Measurements from ENCODE around the gene OR2M7. TPM values are rescaled to one million over a fixed set of nuclear protein-coding genes. Genes with fewer than 3 reads are reported as not detected.
"Not testable (repeated sequence)": the region's sequence is repeated elsewhere in the genome, so short reads cannot be mapped to it uniquely, and the experiment has no call there.

Gene OR2M7, protein sequence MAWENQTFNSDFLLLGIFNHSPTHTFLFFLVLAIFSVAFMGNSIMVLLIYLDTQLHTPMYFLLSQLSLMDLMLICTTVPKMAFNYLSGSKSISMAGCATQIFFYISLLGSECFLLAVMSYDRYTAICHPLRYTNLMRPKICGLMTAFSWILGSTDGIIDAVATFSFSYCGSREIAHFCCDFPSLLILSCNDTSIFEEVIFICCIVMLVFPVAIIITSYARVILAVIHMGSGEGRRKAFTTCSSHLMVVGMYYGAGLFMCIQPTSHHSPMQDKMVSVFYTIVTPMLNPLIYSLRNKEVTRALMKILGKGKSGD
- not detected in 2 replicates for total RNA-seq (2014; rRNA removed; shearing (Covaris generic))
- polyA plus RNA-seq (2014; cell fraction: nucleus; rRNA removed), result not detected in 2 replicates

- no peak for DNase-seq (ENCODE audit: extremely low read depth, low read depth)
These were observed at the start of gene OR2M7 for GRCh38 chr1:248324468-248324867. Gene OR2M7, minus strand, starts transcription at chr1:248324568. Its CDS starts 0 bp downstream, at chr1:248324568.

DNA sequence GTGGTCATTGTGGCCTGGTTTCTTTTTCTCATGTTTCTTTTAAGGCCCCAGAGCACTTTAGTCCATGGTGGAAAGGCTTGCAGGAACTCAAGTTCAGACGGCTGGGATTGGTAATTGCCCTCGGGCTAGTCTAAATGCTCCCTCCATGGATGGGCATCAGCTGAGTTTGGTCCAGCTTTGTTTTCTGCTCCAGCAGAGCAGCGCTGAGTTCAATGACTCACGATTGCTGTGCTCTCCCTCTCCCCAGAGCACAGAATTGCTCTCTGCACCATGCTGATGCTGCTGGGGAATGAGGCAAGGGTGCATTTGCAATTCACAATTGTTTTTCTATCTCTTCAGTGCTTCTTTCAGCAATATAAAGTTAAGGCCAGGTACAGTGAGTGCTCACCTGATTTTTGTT is 49.4 kb upstream of the OR2M7 start:
- no peak for DNase-seq (ENCODE audit: extremely low read depth, low read depth)

- DNase-seq (ENCODE audit: extremely low read depth, low read depth), result no peak
These were observed 48.0 kb upstream of the OR2M7 start for GRCh38 chr1:248372394-248372793.

GRCh38 chr1:248366609-248367008 is 42.2 kb upstream of the OR2M7 start:
- DNase-seq (ENCODE audit: extremely low read depth, low read depth), result no peak

- no peak for DNase-seq (ENCODE audit: extremely low read depth, low read depth)
These were observed 36.9 kb upstream of the OR2M7 start, which contains the start of gene OR2T4 for GRCh38 chr1:248361121-248361715. Gene OR2T4, plus strand, starts transcription at chr1:248361665. Its CDS starts 0 bp downstream, at chr1:248361665.

DNA sequence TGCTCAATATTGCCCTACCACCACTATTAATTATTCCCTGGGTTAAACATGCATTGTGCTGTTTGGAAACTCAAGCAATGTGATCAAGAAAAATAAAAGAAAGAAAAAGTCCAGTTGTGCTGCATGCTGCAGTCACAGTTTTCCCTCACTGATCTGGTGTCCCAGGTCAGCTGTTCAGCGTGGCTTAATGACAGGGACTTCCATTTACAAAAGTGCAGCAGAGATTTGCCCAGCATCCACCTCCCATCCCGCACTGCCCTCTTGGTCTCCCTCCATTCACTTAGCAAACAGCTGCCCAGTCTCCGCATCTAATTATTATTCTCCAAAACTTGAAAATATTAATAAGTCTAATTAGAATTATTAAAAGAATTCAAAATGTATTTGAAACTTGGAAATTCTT is 35.0 kb upstream of the OR2M7 start:
- DNase-seq (ENCODE audit: extremely low read depth, low read depth), result no peak

GRCh38 chr1:248348475-248348874 is 24.1 kb upstream of the OR2M7 start, which contains the start of gene OR14C36:
Gene OR14C36, plus strand, starts transcription at chr1:248348775. Its CDS starts 0 bp downstream, at chr1:248348775.
- DNase-seq (ENCODE audit: extremely low read depth, low read depth), result no peak

DNA sequence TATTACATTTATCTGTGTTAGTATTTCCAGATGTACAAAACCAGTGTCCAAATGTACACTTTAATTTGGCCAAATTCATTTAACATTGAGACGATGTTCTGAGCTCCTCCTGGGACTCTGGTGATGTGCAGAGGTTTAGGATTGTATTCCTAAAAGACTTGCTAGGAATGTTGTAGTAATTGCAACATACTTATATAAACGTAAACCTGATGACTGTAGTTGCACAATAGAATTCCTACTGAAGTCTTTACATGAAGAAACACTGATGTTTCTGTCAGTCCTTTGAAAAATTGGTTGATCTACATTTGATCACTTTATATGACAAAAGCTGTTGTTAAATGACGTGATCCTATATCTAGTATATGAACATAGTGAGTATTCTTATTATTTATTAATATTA is 19.1 kb upstream of the OR2M7 start:
- DNase-seq (ENCODE audit: extremely low read depth, low read depth), result no peak

- DNase-seq (ENCODE audit: extremely low read depth, low read depth), result no peak
These were observed 7.6 kb downstream of the OR2M7 start for GRCh38 chr1:248316796-248317195.

DNA sequence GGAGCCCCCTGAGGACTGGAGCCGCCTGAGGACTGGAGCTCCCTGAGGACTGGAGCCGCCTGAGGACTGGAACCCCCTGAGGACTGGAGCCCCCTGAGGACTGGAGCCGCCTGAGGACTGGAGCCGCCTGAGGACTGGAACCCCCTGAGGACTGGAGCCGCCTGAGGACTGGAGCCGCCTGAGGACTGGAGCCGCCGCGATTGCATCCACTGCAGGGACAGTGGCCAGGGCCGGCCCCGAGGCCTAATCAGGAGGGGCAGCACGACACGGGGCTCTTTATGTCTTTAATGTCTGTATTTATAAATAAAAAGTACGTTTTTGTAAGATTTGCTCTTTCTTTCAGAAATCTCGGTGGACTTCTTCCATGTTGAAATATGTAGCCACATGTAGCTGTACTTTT is 17.6 kb downstream of the OR2M7 start:
- not testable (repeated sequence) for DNase-seq (ENCODE audit: extremely low read depth, low read depth)

GRCh38 chr1:248306103-248306502 is 18.3 kb downstream of the OR2M7 start:
- DNase-seq (ENCODE audit: extremely low read depth, low read depth), result no peak

GRCh38 chr1:248305672-248306071 is 18.7 kb downstream of the OR2M7 start:
- not testable (repeated sequence) for DNase-seq (ENCODE audit: extremely low read depth, low read depth)

- DNase-seq (ENCODE audit: extremely low read depth, low read depth), result no peak
These were observed 21.0 kb downstream of the OR2M7 start, which contains the start of gene OR2T12 for GRCh38 chr1:248303324-248303723. Gene OR2T12, minus strand, starts transcription at chr1:248303424. Its CDS starts 7,846 bp downstream, at chr1:248295578.

- no peak for DNase-seq (ENCODE audit: extremely low read depth, low read depth)
These were observed 36.0 kb downstream of the OR2M7 start for GRCh38 chr1:248288391-248288790.

DNA sequence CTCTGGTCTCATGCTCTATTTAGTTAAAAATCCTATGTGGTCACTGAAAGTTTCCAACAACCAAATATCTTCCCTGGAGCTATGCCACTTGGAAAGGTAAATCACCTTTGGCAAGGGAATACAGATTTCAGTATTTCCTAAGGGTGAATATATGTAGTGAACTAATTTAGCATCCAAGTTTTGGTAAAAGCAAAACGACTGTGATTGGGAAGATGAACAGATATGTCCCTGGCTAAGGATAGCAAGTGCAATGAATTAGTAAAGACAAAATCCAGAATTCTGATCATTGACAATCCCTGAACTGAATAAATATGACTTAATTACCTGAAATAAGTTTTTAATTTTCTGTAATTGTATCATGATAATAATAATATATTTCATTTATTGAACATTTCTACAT is 46.5 kb downstream of the OR2M7 start, which contains the start of gene OR2T33:
OR2T33 (minus strand) TSS at position 101 of the 400 bp plus-strand sequence. CDS start 4,162 bp downstream, outside the sequence.
- no peak for DNase-seq (ENCODE audit: extremely low read depth, low read depth)

Other genes with a start within 250 kb of the OR2M7 start
- not detected in 2 replicates for gene OR2L13, start 229.4 kb downstream of the OR2M7 start, total RNA-seq (2014; rRNA removed; shearing (Covaris generic))
- not detected in 2 replicates for gene OR2M5, start 179.4 kb downstream of the OR2M7 start, total RNA-seq (2014; rRNA removed; shearing (Covaris generic))
- gene OR2M2, start 149.7 kb downstream of the OR2M7 start, total RNA-seq (2014; rRNA removed; shearing (Covaris generic)), result not detected in 2 replicates
- not detected in 2 replicates for gene OR2M3, start 127.3 kb downstream of the OR2M7 start, total RNA-seq (2014; rRNA removed; shearing (Covaris generic))
- not detected in 2 replicates for gene OR2M4, start 93.2 kb downstream of the OR2M7 start, total RNA-seq (2014; rRNA removed; shearing (Covaris generic))
- gene OR2T33, start 46.6 kb downstream of the OR2M7 start, total RNA-seq (2014; rRNA removed; shearing (Covaris generic)), result not detected in 2 replicates
- not detected in 2 replicates for gene OR2T12, start 21.1 kb downstream of the OR2M7 start, total RNA-seq (2014; rRNA removed; shearing (Covaris generic))
- gene OR14C36, start 24.2 kb upstream of the OR2M7 start, total RNA-seq (2014; rRNA removed; shearing (Covaris generic)), result not detected in 2 replicates
- gene OR2T4, start 37.1 kb upstream of the OR2M7 start, total RNA-seq (2014; rRNA removed; shearing (Covaris generic)), result not detected in 2 replicates
- not detected in 2 replicates for gene OR2T6, start 51.2 kb upstream of the OR2M7 start, total RNA-seq (2014; rRNA removed; shearing (Covaris generic))
- not detected in 2 replicates for gene OR2T1, start 78.5 kb upstream of the OR2M7 start, total RNA-seq (2014; rRNA removed; shearing (Covaris generic))
- gene OR2T2, start 121.1 kb upstream of the OR2M7 start, total RNA-seq (2014; rRNA removed; shearing (Covaris generic)), result not detected in 2 replicates
- not detected in 2 replicates for gene OR2T3, start 148.8 kb upstream of the OR2M7 start, total RNA-seq (2014; rRNA removed; shearing (Covaris generic))
- not detected in 2 replicates for gene OR2T5, start 164.0 kb upstream of the OR2M7 start, total RNA-seq (2014; rRNA removed; shearing (Covaris generic))
- gene OR2G6, start 183.5 kb upstream of the OR2M7 start, total RNA-seq (2014; rRNA removed; shearing (Covaris generic)), result not detected in 2 replicates
- not detected in 2 replicates for gene OR2T29, start 238.2 kb upstream of the OR2M7 start, total RNA-seq (2014; rRNA removed; shearing (Covaris generic))

All from NCI-H460 (cell line).